Measurements from ENCODE around the gene NAT16.
A peak's percentile ranks its signal among the peaks of the same experiment; 100 is the strongest.

Gene NAT16

GRCh38 chr7:101172005-101172853, 7.9 kb downstream of the NAT16 start:
- no peak for DNase-seq

- no peak for DNase-seq
These were observed 8.7 kb downstream of the NAT16 start for GRCh38 chr7:101171442-101171837.

GRCh38 chr7:101170617-101171441, 9.3 kb downstream of the NAT16 start:
- no peak for DNase-seq

- DNase-seq, result peak in 43 of 51 donors; percentile 1 to 77 (median 41)
These were observed 10.1 kb downstream of the NAT16 start for GRCh38 chr7:101169838-101170551.

GRCh38 chr7:101169110-101169837, 10.8 kb downstream of the NAT16 start:
- no peak for DNase-seq

GRCh38 chr7:101168412-101169049, 11.6 kb downstream of the NAT16 start:
- peak in 2 of 51 donors; percentile 16 to 18 for DNase-seq

- DNase-seq, result no peak
These were observed 12.3 kb downstream of the NAT16 start for GRCh38 chr7:101167645-101168411.

GRCh38 chr7:101166909-101167644, 13.0 kb downstream of the NAT16 start:
- DNase-seq, result peak in 1 of 51 donors; percentile 24

- DNase-seq, result no peak
These were observed 13.5 kb downstream of the NAT16 start for GRCh38 chr7:101166648-101166908.

GRCh38 chr7:101165958-101166647, 14.0 kb downstream of the NAT16 start:
- no peak for DNase-seq

- peak in 50 of 51 donors; percentile 21 to 91 (median 76) for DNase-seq
These were observed 14.8 kb downstream of the NAT16 start, which contains the start of gene VGF for GRCh38 chr7:101165075-101165957. Gene VGF, minus strand, starts transcription at chr7:101165569. Its CDS starts 726 bp downstream, at chr7:101164843.

- peak in 1 of 51 donors; percentile 7 for DNase-seq
These were observed 15.8 kb downstream of the NAT16 start for GRCh38 chr7:101164071-101164840.

- peak in 9 of 51 donors; percentile 7 to 58 (median 29) for DNase-seq
These were observed 16.6 kb downstream of the NAT16 start for GRCh38 chr7:101163279-101164070.

GRCh38 chr7:101162551-101163278, 17.4 kb downstream of the NAT16 start:
- peak in 4 of 51 donors; percentile 7 to 39 (median 25) for DNase-seq

Data from hypothalamus (tissue), 51 donors.